Osteoblast (primary cell): Measurements from ENCODE around the gene KDM3A. TPM values are rescaled to one million over a fixed set of nuclear protein-coding genes. Genes with fewer than 3 reads are reported as not detected.

Experiments
- DNase-seq: peaks from one replicate; pipeline ENCODE4 v3.0.0; 2011; ENCODE audit warnings: low spot score, mixed read lengths; ENCODE audit not compliant: insufficient read length; ENCODE audit errors: missing footprints
- H2AFZ ChIP-seq: 2 replicates; pipeline ENCODE4 v1.6.0; 2011; ENCODE audit warnings: mild to moderate bottlenecking, low read length
- H3K27ac ChIP-seq: 2 replicates; pipeline ENCODE4 v1.5.1; 2011; ENCODE audit warnings: mild to moderate bottlenecking, low read depth, low read length, moderate library complexity
- H3K27me3 ChIP-seq: 2 replicates; pipeline ENCODE4 v1.6.0; 2012; ENCODE audit warnings: mild to moderate bottlenecking, control low read depth, inconsistent platforms, low read length, moderate library complexity; ENCODE audit not compliant: insufficient read depth
- H3K36me3 ChIP-seq: 2 replicates; pipeline ENCODE4 v1.5.1; 2011; ENCODE audit warnings: mild to moderate bottlenecking, low read length, control low read depth, moderate library complexity; ENCODE audit not compliant: insufficient read depth
- H3K4me1 ChIP-seq: 2 replicates; pipeline ENCODE4 v1.5.1; 2011; ENCODE audit warnings: mild to moderate bottlenecking, low read length, control low read depth, moderate library complexity; ENCODE audit not compliant: insufficient read depth
- H3K4me2 ChIP-seq: 2 replicates; pipeline ENCODE4 v1.6.0; 2011; ENCODE audit warnings: mild to moderate bottlenecking, low read length; ENCODE audit not compliant: insufficient read depth
- H3K4me3 ChIP-seq: fragments of 200-600 bp; sonication (generic); 3 replicates; pipeline ENCODE4 v1.5.1; 2012; ENCODE audit warnings: mild to moderate bottlenecking, low read length, inconsistent platforms; ENCODE audit not compliant: insufficient read depth
- H3K79me2 ChIP-seq: 2 replicates; pipeline ENCODE4 v1.6.0; 2012; ENCODE audit warnings: mild to moderate bottlenecking, low read length, control low read depth, inconsistent platforms; ENCODE audit not compliant: insufficient read depth
- H3K9me3 ChIP-seq: 2 replicates; pipeline ENCODE4 v1.5.1; 2011; ENCODE audit warnings: low read depth, low read length, control low read depth
- H4K20me1 ChIP-seq: 2 replicates; pipeline ENCODE4 v1.6.0; 2012; ENCODE audit warnings: mild to moderate bottlenecking, low read length, control low read depth; ENCODE audit not compliant: insufficient read depth
- total RNA-seq: library from RNA; depleted of rRNA; stranded (reverse); fragments of >200 nt; gene quantifications from 2 replicates; pipeline ENCODE4 v1.2.3, GENCODE V29; 2012
- TF ChIP-seq, protein P1 (sequence below): IDR thresholded peaks from 2 replicates; pipeline ENCODE4 v1.5.1; 2011; ENCODE audit warnings: mild to moderate bottlenecking, low read depth, low read length, moderate library complexity; ENCODE audit errors: extremely low read depth

The KDM3A gene
- total RNA-seq, 1 donor, result 36.9 TPM

DNA sequence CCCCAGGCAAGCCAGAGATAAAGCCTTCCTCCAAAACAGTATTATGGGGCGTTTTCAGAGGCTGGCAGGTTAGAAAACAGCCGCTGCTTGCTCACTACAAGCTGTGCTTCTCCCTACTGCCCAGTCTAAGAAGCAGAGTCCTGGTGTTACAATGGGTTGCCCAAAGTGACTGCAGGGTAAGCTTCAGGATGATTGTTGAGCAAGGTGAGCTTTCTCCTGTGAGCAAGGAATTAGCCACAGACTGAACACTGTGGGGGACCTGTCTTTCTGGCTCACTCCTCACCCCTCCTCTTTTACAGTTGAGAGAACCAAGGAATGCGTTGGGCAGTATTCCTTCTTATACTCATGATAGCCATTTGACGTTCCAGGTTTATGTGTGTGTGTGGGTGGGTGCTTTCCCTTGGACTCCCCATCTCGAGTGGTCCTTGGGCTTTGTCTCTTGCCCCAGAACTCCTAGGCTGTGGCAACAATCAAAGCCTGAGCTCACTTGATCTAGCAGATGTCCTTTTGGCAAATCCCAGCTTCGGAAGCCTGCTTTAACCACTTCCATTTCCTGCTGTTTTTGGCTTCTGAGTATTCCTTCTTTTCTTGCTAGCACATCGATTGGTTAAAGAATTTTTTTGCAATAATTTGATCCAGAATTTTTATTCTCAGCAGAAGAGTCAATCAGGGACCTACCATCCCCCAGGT is 47.5 kb downstream of the KDM3A start:
- H3K9me3 ChIP-seq, result no peaks in the 10 kb centered on the region
- H3K4me3 ChIP-seq, result no peak overlapping the region
- no peaks in the 10 kb centered on the region for H3K27me3 ChIP-seq
- no peaks in the 10 kb centered on the region for H3K79me2 ChIP-seq
- H2AFZ ChIP-seq, result no peak overlapping the region
- peaks cover 73% of the 10 kb centered on the region for H3K36me3 ChIP-seq
- no peaks in the 10 kb centered on the region for H4K20me1 ChIP-seq
- no peak overlapping the region for H3K27ac ChIP-seq
- TF ChIP-seq, protein P1, sequence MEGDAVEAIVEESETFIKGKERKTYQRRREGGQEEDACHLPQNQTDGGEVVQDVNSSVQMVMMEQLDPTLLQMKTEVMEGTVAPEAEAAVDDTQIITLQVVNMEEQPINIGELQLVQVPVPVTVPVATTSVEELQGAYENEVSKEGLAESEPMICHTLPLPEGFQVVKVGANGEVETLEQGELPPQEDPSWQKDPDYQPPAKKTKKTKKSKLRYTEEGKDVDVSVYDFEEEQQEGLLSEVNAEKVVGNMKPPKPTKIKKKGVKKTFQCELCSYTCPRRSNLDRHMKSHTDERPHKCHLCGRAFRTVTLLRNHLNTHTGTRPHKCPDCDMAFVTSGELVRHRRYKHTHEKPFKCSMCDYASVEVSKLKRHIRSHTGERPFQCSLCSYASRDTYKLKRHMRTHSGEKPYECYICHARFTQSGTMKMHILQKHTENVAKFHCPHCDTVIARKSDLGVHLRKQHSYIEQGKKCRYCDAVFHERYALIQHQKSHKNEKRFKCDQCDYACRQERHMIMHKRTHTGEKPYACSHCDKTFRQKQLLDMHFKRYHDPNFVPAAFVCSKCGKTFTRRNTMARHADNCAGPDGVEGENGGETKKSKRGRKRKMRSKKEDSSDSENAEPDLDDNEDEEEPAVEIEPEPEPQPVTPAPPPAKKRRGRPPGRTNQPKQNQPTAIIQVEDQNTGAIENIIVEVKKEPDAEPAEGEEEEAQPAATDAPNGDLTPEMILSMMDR, result no peak
- no peaks in the 10 kb centered on the region for H3K4me1 ChIP-seq
- DNase-seq, result no peak
- no peak overlapping the region for H3K4me2 ChIP-seq

DNA sequence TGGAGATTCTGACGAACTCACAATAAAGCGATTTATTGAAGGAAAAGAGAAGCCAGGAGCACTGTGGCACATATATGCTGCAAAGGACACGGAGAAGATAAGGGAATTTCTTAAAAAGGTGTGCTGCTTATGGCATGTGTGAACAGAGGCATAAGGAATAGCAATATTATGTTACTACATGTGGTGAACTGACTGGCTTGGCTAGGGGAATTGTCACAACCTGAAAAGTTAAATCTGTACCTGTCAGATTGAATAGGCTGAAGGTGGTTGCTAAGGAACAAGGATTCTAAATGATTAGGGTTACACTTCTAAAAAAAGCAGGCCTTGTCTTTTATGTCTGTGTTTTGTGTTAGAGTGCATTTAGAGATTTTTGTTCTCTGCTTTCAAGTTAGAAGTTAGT is 48.4 kb downstream of the KDM3A start:
- Histone ChIP-seq H2AFZ (no peak overlapping the region), H3K4me3 (no peak overlapping the region), H3K9me3 (no peaks in the 10 kb centered on the region), H3K36me3 (peaks cover 65% of the 10 kb centered on the region), H3K27ac (no peak overlapping the region), H3K4me1 (no peaks in the 10 kb centered on the region), H3K4me2 (no peak overlapping the region), H4K20me1 (no peaks in the 10 kb centered on the region), H3K79me2 (no peaks in the 10 kb centered on the region), H3K27me3 (no peaks in the 10 kb centered on the region)
- no peak for DNase-seq
- TF ChIP-seq, protein P1, result no peak

DNA sequence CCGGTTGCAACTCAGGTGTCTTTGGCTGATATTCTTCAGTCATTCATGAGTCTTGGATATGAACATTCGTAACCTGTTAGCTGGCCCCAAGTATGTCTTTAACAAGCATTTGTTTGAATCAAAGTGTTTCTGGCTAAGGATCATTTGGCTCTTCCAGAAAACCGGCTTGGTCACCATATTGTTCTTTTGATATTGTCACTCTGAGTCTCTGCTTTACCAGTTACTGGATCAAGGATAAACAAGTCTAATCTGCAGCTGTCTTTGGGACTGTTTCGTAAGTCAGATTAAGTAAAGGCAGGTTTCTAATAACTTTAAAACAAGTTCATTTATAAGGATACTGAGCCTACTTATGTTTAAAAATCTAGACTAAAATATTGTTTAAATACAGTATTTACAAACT is 49.1 kb downstream of the KDM3A start:
- TF ChIP-seq, protein P1, result no peak

DNA sequence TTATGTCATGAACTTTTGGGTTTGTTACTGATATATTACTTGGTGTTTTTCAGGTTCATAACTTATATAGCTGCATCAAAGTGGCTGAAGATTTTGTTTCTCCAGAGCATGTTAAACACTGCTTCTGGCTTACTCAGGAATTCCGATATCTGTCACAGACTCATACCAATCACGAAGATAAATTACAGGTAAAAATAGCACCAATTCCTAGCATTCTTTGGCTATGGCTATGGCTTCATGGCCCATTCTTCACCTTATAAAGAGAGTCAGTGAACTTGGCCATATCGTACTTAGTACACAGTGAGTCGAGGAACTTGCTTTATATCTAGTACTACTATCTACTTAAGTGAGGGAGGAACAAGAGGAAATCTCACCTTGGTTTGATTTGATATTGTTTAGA is 49.9 kb downstream of the KDM3A start:
- no peak overlapping the region for H3K27ac ChIP-seq

More for the DNA sequence above, 49.1 kb downstream of the KDM3A start:
- Histone ChIP-seq H3K36me3 (peaks cover 58% of the 10 kb centered on the region), H2AFZ (no peak overlapping the region), H3K27ac (no peak overlapping the region), H3K4me2 (no peak overlapping the region), H3K4me3 (no peak overlapping the region), H3K79me2 (no peaks in the 10 kb centered on the region), H3K4me1 (no peaks in the 10 kb centered on the region), H3K9me3 (no peaks in the 10 kb centered on the region), H3K27me3 (no peaks in the 10 kb centered on the region), H4K20me1 (no peaks in the 10 kb centered on the region)
- no peak for DNase-seq

More for the DNA sequence above, 49.9 kb downstream of the KDM3A start:
- no peak overlapping the region for H3K4me2 ChIP-seq
- no peaks in the 10 kb centered on the region for H3K79me2 ChIP-seq
- H3K27me3 ChIP-seq, result no peaks in the 10 kb centered on the region
- no peaks in the 10 kb centered on the region for H3K9me3 ChIP-seq
- H3K4me3 ChIP-seq, result no peak overlapping the region
- no peaks in the 10 kb centered on the region for H3K4me1 ChIP-seq
- no peak overlapping the region for H2AFZ ChIP-seq
- H3K36me3 ChIP-seq, result peaks cover 50% of the 10 kb centered on the region
- TF ChIP-seq, protein P1, result no peak
- no peaks in the 10 kb centered on the region for H4K20me1 ChIP-seq
- no peak for DNase-seq
